ENCODE measurements around the gene UNC80. TPM values are rescaled to one million over a fixed set of nuclear protein-coding genes. Genes with fewer than 3 reads are reported as not detected.

UNC80 gene
- total RNA-seq, 1 donor from 2014 or later: 2.9 TPM

- Mint-ChIP-seq H3K27me3 (no peaks in the 10 kb centered on the region), H3K9me3 (no peaks in the 10 kb centered on the region), H3K4me3 (no peak overlapping the region), H3K36me3 (no peaks in the 10 kb centered on the region), H3K4me1 (ENCODE audit: unreplicated experiment) (no peaks in the 10 kb centered on the region), H3K27ac (no peak overlapping the region)
- TF ChIP-seq CTCF (conservative IDR thresholded peaks at IDR 0.05): no peak
- DNase-seq (ENCODE audit: extremely low spot score, unreplicated experiment): no peak
Measured at GRCh38 chr2:209943776-209944175, 172.1 kb downstream of the UNC80 start.

GRCh38 chr2:209946539-209946938, 174.9 kb downstream of the UNC80 start:
- H3K27me3 Mint-ChIP-seq: no peaks in the 10 kb centered on the region
- no peak overlapping the region for H3K4me3 Mint-ChIP-seq
- H3K9me3 Mint-ChIP-seq: peaks cover 2% of the 10 kb centered on the region
- H3K27ac Mint-ChIP-seq: no peak overlapping the region
- peaks cover 1% of the 10 kb centered on the region for H3K36me3 Mint-ChIP-seq
- no peaks in the 10 kb centered on the region for H3K4me1 Mint-ChIP-seq (ENCODE audit: unreplicated experiment)
- no peak for TF ChIP-seq CTCF (conservative IDR thresholded peaks at IDR 0.05)
- no peak for DNase-seq (ENCODE audit: extremely low spot score, unreplicated experiment)

- no peak for DNase-seq (ENCODE audit: extremely low spot score, unreplicated experiment)
- TF ChIP-seq CTCF (conservative IDR thresholded peaks at IDR 0.05): no peak
- Mint-ChIP-seq H3K4me3 (no peak overlapping the region), H3K27me3 (no peaks in the 10 kb centered on the region), H3K4me1 (ENCODE audit: unreplicated experiment) (peaks cover 29% of the 10 kb centered on the region), H3K27ac (no peak overlapping the region), H3K36me3 (peaks cover 5% of the 10 kb centered on the region), H3K9me3 (peaks cover 10% of the 10 kb centered on the region)
Measured at GRCh38 chr2:209956271-209956670, 184.6 kb downstream of the UNC80 start.

GRCh38 chr2:209958016-209958415, 186.4 kb downstream of the UNC80 start:
- no peak for DNase-seq (ENCODE audit: extremely low spot score, unreplicated experiment)
- Mint-ChIP-seq H3K4me1 (ENCODE audit: unreplicated experiment) (peaks cover 33% of the 10 kb centered on the region), H3K9me3 (no peaks in the 10 kb centered on the region), H3K36me3 (no peaks in the 10 kb centered on the region), H3K27me3 (no peaks in the 10 kb centered on the region), H3K4me3 (no peak overlapping the region), H3K27ac (no peak overlapping the region)
- TF ChIP-seq CTCF (conservative IDR thresholded peaks at IDR 0.05): no peak

- Mint-ChIP-seq H3K36me3 (no peaks in the 10 kb centered on the region), H3K27ac (no peak overlapping the region), H3K27me3 (no peaks in the 10 kb centered on the region), H3K9me3 (no peaks in the 10 kb centered on the region), H3K4me3 (no peak overlapping the region), H3K4me1 (ENCODE audit: unreplicated experiment) (peaks cover 33% of the 10 kb centered on the region)
- no peak for DNase-seq (ENCODE audit: extremely low spot score, unreplicated experiment)
- no peak for TF ChIP-seq CTCF (conservative IDR thresholded peaks at IDR 0.05)
Measured at GRCh38 chr2:209960045-209960444, 188.4 kb downstream of the UNC80 start.

All from type B pancreatic cell (in vitro differentiated cells).